CD4-positive, alpha-beta T cell treated with Interleukin-12 subunit alpha and Interleukin-12 subunit beta, for 1 hour (primary cell): ENCODE data around the gene TTC33.
"Not testable (repeated sequence)": the region's sequence is repeated elsewhere in the genome, so short reads cannot be mapped to it uniquely, and the experiment has no call there.

Experiments used
- DNase-seq: peaks from one replicate; pipeline ENCODE4 v3.0.0-alpha.2; 2020

The TTC33 gene

DNA sequence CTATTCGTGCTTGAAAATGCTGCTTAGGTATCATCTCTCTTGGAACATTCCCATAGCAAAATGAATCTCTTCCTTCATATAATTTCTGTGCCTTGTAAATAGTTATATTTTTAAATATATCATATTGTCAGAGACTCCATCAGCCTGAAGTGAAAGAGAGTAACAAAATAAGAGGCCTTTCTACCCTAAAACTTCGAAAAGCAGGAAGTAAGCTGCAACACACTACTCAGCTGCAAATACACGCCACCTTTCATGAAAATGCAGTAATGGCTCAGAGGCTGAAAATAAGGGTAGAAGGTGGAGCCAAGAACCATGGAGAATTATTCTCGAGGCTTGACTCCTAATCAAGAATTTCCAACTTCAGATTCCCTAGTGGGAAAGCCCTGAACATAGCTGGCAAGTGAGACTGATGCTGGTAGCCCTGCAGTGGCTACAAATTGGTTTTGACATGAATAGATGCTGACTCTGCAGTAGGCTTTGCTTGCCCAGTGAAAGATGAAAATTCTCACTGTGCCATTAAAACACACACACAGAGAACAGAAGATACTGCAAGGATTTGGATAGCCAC is 106.2 kb downstream of the TTC33 start:
- no peak for DNase-seq

DNA sequence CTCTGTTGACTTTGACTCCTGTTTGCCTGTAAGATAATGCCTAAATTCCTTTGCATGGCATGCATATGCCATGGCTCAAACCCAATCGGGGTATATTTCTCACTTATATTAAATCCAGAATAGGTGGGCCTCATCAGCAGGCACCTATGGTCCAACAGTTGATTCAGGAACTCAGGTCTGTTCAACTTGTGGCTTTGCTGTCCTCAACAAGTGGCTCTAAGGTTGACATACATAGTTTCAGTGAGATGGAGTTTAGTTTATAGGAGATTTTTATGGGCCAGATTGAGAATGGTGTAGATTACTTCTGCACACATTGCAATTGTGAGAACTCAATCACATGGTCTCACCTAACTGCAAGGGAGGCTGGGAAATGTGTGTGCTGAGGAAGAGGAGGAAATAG is 107.6 kb downstream of the TTC33 start:
- no peak for DNase-seq

DNA sequence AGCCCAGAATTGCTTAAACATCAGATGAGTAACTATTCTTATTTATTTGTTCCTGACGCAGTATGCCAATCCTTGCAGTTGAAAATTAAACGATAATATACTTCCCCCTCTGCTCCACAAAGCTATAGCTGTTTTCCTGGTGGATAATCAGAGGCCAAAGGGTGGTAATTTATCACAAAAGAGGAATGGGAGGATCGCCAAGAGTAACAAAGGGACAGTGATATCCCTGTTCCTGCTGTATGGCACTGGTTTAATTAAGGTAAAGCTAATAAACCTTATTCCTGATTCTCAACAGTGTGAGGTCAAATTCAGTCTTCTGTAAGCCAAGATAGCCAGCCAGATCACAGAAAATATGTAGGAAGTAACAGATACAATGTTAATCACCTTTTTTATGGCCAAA is 109.5 kb downstream of the TTC33 start:
- no peak for DNase-seq

DNA sequence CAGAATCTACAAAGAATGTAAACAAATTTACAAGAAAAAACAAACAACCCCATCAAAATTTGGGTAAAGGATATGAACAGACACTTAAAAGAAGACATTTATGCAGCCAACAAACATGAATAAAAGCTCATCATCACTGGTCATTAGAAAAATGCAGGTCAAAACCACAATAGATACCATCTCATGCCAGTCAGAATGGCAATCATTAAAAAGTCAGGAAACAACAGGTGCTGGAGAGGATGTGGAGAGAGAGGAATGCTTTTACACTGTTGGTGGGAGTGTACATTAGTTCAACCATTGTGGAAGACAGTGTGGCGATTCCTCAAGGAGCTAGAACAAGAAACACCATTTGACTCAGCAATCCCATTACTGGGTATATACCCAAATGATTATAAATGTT is 116.2 kb downstream of the TTC33 start:
- DNase-seq: not testable (repeated sequence)

DNA sequence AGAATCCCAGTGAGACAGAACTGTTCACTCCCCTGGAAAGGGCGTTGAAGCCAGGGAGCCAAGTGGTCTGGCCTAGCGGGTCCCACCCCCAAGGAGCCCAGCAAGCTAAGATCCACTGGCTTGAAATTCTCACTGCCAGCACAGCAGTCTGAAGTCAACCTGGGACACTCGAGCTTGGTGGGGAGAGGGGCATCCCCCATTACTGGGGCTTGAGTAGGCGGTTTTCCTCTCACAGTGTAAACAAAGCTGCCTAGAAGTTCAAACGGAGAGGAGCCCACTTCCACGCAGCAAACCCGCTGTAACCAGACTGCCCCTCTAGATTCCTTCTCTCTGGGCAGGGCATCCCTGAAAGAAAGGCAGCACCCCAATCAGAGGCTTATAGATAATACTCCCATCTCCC is 121.2 kb downstream of the TTC33 start:
- DNase-seq: no peak

DNA sequence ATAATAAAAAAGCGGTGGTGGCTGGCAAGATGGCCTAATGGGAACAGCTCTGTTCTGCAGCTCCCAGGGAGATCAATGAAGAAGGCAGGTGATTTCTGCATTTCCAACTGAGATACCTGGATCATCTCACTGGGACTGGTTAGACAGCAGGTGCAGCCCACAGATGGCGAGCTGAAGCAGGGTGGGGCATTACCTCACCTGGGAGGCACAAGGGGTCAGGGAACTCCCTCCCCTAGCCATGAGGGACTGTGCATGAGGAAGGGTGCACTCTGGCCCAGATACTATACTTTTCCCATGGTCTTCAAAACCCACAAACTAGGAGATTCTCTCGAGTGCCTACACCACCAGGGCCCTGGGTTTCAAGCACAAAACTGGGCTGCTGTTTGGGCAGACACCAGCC is 121.6 kb downstream of the TTC33 start:
- DNase-seq: no peak

DNA sequence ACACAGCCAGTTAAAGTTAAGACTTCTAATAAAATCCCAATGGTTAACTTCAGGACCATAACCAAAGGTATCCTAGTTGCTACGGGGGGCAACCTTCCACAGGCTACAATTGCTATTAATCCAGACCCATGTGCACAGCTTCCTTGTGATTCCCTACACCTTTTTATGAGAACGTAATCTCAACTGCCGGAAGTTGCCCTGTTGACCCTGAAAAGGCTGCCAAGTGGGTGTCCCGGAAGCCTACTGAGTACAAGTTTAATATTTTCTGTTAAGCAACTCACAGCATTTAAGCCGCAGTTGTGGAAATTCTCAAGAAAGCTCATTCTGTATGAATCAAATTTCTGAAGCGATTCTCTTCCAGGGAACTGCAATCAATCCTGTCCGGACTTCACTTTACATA is 124.5 kb downstream of the TTC33 start:
- no peak for DNase-seq

DNA sequence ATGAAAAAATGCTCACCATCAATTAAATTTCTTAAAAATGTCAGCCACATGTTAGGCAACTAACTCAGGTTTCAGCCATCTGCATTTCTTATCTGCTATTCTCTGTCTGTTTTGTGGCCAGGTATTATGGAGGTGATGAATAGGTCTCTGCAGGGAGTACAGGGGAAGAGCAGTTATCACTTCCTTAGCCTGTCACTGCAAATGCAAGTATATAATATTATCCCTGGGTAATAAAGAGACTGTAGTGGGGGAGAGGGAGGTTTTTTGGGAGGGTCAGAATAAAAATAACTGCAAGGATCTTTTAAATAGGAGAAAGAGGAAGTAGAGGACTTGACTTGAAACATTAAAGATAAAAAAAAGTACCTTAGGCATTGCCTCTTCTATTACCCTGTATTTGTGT is 125.6 kb downstream of the TTC33 start:
- no peak for DNase-seq

DNA sequence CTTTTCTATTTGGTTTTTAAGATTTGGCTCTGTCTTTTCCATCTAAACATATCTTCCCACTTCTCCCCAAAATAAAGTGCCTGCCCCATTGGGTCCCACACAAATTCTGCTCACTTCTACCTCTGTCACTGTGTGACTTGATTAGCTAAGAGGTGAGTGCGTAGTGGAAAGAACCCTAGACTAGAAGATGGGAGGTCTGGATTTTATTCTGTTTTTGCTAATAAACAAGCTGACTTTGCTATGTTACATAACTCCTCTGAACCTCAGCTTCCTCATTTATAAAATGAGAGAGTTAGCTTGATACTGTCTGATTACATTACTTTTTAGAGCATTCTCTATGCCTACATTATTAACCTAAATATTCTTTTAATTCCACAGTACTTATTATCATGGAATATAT is 127.4 kb downstream of the TTC33 start:
- DNase-seq: no peak

DNA sequence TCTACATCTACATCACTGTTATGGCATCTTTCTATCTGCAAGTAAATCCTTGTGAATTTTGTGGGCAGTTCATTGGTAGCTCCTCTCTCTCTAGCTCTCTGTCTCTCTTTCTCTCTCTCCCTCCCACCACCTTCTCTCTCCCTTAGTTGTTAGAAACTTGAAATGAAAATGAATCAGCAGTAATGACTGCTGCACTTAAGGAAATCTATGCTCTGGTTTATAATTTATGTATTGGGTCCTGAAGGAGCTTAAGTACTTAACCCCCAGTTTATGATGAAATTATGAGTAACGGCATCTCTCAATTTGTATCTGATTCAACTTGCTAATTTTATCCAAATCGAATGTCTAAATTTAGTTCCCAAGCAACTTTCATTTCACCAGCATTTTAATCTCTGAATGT is 128.1 kb downstream of the TTC33 start:
- DNase-seq: no peak

DNA sequence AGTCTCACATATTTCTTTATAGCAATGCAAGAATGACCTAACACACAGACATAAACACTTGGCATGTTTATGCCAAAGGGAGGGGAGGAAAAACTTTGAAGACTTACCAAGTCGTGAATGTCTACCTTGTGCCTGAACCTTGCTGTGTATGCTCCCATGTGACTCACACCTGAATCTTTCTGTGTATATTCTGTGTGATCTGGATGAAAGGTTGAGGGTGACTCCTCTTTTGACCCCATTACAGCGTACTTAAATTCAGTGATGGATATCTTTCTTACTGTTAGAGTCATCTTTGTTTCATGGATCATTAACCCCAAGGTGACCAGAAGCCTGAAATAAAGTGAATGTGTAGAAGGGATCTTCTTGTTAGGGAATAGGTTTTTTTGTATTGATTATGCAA is 129.0 kb downstream of the TTC33 start:
- no peak for DNase-seq

DNA sequence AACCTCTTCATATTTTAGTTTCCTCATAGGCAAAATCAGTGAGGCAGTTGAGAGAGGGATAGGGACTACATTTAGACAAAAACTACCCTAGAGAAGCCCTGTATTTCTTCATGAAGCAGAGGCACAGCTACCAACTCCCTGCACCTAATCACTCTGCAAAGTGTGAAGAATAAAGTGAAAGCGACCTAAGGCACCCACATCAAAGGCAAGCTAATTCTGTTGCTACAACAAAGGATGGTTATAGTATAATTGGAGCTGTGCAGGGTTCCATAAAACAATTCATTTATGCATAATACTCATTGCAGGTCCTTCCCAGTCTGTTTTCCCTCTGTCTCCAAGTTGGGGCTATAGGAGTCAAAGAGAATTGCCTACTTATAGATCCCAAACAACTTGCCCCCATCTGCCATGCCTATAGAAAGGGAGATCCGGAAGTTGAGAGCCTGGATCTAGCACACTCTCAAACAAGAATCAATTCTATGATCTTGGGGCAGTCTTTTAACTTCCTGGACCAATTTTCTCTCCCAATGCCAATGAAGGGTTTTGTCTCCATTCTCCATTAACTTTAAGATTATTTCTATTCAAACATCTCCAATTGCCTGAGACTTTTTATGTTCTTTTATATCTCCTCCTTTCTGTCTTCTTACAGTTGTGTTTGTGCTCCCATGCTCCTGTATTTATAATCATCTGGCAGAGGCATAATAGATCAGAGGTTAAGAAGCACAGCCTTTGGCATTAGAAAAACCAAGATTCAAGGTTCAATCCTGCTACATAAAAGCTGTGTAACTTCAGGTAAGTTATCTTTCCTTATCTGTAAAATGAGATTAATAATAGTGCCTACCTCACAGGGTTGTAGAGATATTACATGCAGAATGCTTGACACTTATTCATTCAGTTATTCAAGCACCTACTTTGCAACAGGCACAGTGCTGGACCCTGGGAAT is 132.0 kb downstream of the TTC33 start:
- peak; percentile 64 for DNase-seq

DNA sequence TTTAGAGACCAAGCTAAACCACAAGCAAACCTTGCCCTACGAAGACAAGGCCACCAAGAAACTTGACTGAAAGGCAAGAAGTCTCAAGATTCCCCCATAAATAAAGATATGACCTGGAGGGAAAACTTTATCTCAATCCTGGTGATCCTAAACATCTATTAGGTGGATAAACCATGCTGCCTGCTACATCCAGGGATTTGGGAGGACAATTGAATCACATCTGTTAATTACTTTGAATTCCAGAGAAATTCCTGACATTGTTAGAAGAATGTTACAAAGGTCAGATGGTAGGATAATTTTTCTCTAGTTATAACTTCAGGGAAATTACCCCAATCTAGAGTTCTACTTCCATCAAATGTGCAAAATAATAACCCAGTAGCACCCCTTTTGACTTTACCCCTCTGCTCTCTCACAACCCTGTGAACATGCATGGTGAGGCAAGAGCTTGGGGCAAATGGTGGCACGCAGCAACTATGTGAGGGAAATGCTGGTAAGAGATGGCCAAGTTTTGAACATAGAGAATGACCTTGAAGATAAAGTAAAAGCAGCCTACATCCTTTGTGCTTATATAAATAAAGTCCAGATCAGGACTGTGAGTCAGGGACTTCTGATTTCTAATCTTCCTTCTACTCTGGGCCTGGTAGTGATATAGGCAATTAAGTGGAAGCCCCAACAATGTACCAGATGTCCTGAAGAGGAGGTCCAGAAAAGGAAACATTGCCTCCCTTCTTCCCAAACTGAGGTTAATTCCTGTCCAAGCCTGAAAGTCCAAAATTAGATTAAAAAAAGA is 133.1 kb downstream of the TTC33 start:
- DNase-seq: no peak

DNA sequence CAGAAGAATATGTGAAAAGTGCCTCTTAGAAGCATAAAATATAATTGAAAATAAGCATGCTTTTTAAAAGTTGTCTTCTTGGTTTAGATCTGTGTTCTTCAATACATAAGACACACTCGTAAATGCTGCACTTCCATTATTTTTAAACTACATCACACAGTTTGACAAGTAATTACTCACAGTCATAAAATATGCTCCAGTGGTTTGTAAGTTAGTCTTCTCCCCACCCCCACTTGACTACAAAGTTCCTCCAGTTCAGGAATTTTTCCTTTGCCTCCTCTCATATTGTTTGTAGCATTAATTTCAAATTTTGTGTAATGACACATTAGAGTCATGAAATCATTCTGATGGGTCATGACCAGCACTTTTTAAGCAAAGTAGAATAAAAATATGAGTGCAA is 136.3 kb downstream of the TTC33 start:
- DNase-seq: no peak

DNA sequence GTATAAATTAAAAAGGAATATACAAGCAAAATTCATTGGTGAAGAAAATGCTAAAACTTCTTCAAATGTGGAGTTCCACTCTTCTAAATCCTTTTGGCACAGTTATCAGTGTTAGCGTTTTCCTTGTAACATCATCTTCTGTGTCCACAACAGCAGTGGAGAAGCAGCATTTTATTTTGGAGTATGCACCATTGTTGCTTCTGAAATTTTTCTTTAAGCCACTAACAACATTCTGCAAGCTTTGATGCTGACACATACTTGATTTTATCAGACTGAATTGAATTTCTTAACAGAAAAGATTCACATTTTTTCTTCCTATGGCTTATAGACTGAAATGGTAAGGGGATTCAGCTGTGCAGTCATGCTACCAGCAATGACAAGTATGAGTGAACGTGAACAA is 136.8 kb downstream of the TTC33 start:
- no peak for DNase-seq

DNA sequence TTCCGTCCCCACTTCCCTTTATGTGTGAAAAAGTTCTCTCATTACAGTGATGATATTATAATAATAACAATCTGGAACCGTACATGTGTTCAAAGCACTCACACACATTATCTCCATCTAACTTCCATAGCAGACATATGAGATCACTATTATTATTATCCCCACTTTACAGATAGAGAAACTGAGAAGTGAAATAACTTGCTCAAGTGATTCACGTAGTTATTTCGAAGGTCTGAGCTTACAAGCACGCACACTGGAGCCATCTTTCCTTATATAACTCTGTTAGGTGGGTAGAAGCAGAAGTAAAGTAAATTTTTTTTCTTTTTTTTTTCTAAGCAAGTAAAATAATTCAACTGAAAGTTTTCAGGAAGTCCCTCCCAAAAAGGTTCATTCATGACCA is 139.0 kb downstream of the TTC33 start:
- DNase-seq: no peak

DNA sequence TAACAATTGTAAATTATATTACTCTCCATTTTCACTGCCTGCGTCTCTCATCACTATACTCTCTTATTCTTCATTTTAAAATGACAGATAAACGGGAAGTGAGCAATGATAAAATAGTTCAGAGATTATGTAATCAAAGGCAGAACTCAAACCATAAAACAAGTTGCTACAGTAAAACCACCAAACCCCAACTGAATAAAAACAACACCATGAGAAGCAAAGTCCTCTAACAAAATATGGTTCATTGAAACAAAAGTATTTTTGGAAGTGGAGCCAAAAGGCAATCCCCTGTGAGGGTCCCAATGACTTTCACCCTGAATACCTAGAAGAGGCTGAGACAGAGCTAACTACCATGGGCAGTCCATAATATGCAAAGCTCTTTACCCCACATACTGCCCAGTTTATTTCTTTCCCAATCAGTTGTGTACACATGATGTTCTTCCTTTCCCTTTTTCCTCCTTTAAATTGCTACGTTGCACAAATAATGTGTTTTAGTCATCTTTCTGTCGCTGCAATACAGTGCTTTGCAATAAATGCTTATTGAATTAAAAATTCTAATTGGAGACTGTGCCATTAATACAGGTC is 140.1 kb downstream of the TTC33 start:
- peak; percentile 25 for DNase-seq

DNA sequence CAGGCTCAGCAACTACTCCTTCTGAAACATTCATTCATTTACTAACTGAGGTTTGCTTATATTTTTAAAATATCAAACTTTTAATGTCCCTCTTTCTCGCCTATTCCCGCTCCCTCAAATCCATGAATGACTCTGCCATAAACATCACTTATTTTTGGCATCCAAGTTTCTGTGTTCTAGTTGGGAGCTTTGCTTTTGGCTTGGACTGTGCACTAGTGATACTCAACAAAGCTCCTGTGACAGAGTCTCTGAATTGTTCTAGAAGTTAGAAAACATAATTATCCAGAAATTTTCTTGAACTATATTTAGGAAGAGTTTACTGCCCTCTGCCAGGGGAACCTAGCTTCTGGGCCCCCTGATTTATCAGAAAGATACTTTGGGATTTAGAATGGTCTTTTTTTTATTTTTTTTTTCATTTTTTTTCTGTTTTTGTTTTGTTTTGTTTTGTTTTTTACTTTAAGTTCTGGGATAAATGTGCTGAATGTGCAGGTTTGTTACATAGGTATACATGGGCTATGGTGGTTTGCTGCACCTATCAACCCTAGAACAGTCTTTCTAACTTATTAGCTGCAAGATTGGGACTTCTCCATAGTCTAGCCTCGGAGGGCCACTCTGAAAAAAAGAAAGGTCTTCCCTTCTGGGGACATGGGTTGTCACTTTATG is 140.7 kb downstream of the TTC33 start:
- no peak for DNase-seq

DNA sequence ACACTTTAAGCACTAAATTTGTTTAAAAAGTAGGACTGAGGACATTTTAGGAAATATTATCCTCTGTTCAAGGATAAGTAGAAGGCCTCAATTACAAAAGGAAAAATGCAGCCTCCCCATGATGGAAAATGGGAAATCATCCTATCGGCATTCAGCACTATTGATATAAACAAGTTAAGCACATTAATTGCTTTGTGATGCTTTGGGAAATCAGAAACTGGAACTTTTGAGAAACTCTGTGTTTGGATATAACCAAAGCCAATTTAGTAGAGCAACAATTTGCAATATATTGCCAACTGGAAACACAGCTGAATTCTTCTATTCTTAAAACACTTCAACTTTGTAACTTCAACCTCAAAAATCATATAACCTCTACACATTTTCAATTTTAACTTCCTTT is 141.3 kb downstream of the TTC33 start:
- DNase-seq: no peak

DNA sequence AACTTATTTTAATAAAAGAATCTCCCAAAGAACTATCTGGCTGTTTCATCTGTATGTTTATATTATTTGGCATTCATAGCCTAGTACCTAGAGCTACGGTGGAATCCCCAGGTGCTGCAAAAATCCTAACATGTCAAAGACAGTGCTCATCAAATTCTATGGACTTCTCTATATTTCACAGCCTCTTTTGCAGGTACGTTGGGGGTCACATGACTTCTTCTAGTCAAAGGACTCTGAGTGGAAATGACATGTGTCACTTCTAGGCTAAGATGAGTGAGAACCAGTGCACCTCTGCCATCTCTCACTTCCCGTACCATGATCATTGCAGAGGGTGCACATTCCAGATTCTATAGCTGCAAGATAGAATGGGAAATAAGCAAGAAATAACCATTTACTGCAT is 148.6 kb downstream of the TTC33 start:
- DNase-seq: no peak

DNA sequence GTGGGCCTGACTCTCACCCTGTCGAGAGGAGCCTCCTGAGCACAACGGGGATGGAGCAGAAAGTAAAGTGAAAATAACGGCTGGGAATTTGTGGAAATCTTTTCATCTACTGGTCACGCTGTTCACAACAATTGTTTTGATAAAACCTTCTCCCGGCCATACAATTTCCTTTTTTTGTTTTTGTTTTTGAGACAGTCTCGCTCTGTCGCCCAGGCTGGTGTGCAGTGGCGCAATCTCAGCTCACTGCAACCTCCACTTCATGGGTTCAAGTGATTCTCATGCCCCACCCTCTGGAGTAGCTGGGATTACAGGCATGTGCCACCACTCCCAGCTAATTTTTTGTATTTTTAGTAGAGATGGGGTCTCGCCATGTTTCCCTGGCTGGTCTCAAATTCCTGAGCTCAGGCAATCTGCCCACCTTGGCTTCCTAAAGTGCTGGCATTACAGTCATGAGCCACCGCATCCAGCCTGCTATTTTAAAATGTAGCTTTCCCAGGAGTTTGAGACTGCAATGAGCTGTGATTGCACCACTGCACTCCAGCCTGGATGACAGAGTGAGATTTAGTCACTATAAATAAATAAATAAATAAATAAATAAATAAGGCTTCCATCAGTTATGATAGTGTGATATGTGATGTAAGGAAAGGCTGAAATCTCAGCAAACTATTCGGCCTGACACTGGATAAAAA is 149.5 kb downstream of the TTC33 start:
- DNase-seq: no peak

DNA sequence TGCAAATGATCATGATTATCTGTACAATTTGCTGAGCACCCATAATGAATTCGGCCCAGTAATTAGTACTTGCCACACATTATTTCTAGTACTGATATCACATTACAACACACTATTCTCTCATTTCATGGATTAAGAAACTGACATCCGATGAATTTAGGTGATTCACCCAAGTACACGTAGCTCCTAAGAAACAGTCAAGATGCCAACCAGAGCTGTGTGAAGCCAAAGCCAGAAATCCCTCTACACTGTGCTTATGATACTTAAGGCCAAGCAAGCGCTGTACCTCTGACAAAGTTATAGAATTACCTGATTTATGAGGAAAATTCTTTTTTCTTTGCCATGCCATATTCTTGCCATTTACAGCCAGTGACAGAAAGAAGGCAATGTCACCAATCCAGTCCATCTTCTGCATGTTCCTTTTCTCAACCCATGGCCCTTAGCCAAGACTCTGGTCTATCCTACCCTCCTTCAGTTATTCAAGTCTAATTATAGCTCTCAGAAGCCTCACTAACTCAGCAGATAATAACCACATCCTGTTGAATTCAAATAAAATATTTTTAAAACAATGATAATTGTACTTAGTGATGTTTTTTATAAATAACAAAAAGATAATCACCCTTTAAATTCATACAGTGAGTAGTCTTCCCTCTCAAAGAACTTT is 150.3 kb downstream of the TTC33 start:
- DNase-seq: peak; percentile 41
